Testis (tissue), 3 donors: ENCODE results near the gene CHST2. TPM values are rescaled to one million over a fixed set of nuclear protein-coding genes. Genes with fewer than 3 reads are reported as not detected.

Experiments used
- DNase-seq: peaks from one replicate; pipeline ENCODE4 v3.0.0-alpha.2; 2019
- H3K27ac ChIP-seq, 2 donors: fragments of 200-600 bp; sonication (generic); one replicate each; pipeline ENCODE4 v1.5.1; 2019
- H3K27me3 ChIP-seq: fragments of 200-600 bp; sonication (generic); one replicate; pipeline ENCODE4 v1.5.1; 2019
- H3K36me3 ChIP-seq: fragments of 200-600 bp; sonication (generic); one replicate; pipeline ENCODE4 v1.5.1; 2017; ENCODE audit warnings: low read depth; ENCODE audit errors: missing control alignments
- H3K4me1 ChIP-seq: fragments of 200-600 bp; sonication (generic); one replicate; pipeline ENCODE4 v1.5.1; 2019
- H3K4me3 ChIP-seq, 2 donors: fragments of 200-600 bp; sonication (generic); one replicate each; pipeline ENCODE4 v1.5.1; 2017 to 2019
- H3K9me3 ChIP-seq: fragments of 200-600 bp; sonication (generic); one replicate; pipeline ENCODE4 v1.5.1; 2017
- CTCF ChIP-seq, 3 experiments: fragments of 450-650 bp in 2 of 3; fragments of 200-600 bp in 1 of 3; sonication (generic) in 1 of 3; IDR thresholded peaks; one replicate each; pipeline ENCODE4 v1.5.1; 2016 to 2019; ENCODE audit warnings: antibody characterized with exemption in 3 of 3, mild to moderate bottlenecking in 2 of 3, moderate library complexity in 1 of 3
- POLR2A ChIP-seq: fragments of 450-650 bp; IDR thresholded peaks from one replicate; pipeline ENCODE4 v1.6.1; 2017; ENCODE audit warnings: antibody characterized with exemption, mild to moderate bottlenecking, moderate library complexity
- WGBS, 2 donors: methylation state at CpG; one replicate each; pipeline ENCODE4 v1.1.5; 2018; 5-methylcytosine and 5-hydroxymethylcytosine counted together
- intact Hi-C: fragments of 100-400 bp; cut with DNase I; formaldehyde crosslinking; loops from one replicate; pipeline ENCODE4 v1.15.1; 2023; ENCODE audit warnings: low total_unique reads
- polyA plus RNA-seq: library from polyadenylated mRNA; stranded (reverse); fragments of 350-450 nt; fragmentation: Illumina TruSeq; extraction: RNeasy Lipid Tissue Mini Kit (QIAGEN cat#74804); gene quantifications from one replicate; pipeline ENCODE4 v1.2.3, GENCODE V29; 2014; ENCODE audit warnings: low read depth, low replicate concordance; ENCODE audit not compliant: insufficient read depth
- total RNA-seq, 2 donors: library from RNA; depleted of rRNA; stranded (reverse); fragments of >200 nt; gene quantifications; one replicate each; pipeline ENCODE4 v1.2.3, GENCODE V29; 2016

Gene CHST2
- total and polyA plus RNA-seq, 3 donors from 2014 or later = 3.7 to 7.5 (median 6.8) TPM

GRCh38 chr3:143099210-143099609 lies 20.4 kb upstream of the CHST2 start:
- Histone ChIP-seq H3K27me3 (no peaks in the 10 kb centered on the region), H3K27ac (no peak overlapping the region), H3K36me3 (no peaks in the 10 kb centered on the region), H3K9me3 (no peaks in the 10 kb centered on the region), H3K4me1 (no peaks in the 10 kb centered on the region), H3K4me3 (no peak overlapping the region)
- intact Hi-C loops = no loop called here
- TF ChIP-seq POLR2A = no peak
- no peak for DNase-seq
- WGBS, 2 donors = 57 to 72% methylated on average over 3 of the region's 3 CpGs

GRCh38 chr3:143099690-143100089 lies 19.9 kb upstream of the CHST2 start:
- H3K4me1 ChIP-seq = no peaks in the 10 kb centered on the region

GRCh38 chr3:143100451-143100850 lies 19.1 kb upstream of the CHST2 start:
- Histone ChIP-seq H3K4me1 (no peaks in the 10 kb centered on the region), H3K4me3 (no peak overlapping the region), H3K9me3 (no peaks in the 10 kb centered on the region), H3K27me3 (no peaks in the 10 kb centered on the region), H3K27ac (no peak overlapping the region), H3K36me3 (no peaks in the 10 kb centered on the region)
- intact Hi-C loops = no loop called here
- TF ChIP-seq POLR2A (no peak), CTCF (IDR thresholded peaks at IDR 0.05) (no peak)
- DNase-seq = no peak
- WGBS, 2 donors = 82 to 92% methylated on average over 6 of the region's 6 CpGs

More at GRCh38 chr3:143099690-143100089, 19.9 kb upstream of the CHST2 start:
- no peak overlapping the region for H3K4me3 ChIP-seq
- intact Hi-C loops = no loop called here
- no peaks in the 10 kb centered on the region for H3K36me3 ChIP-seq
- H3K9me3 ChIP-seq = no peaks in the 10 kb centered on the region
- H3K27me3 ChIP-seq = no peaks in the 10 kb centered on the region
- no peak for DNase-seq
- H3K27ac ChIP-seq = no peak overlapping the region
- WGBS, 2 donors = 50 to 52% methylated on average over 2 of the region's 2 CpGs
- no peak for TF ChIP-seq CTCF (IDR thresholded peaks at IDR 0.05)
- TF ChIP-seq POLR2A = no peak

GRCh38 chr3:143101792-143102381 lies 17.7 kb upstream of the CHST2 start:
- Histone ChIP-seq H3K27me3 (no peaks in the 10 kb centered on the region), H3K36me3 (no peaks in the 10 kb centered on the region), H3K4me1 (no peaks in the 10 kb centered on the region), H3K27ac (no peak overlapping the region), H3K9me3 (no peaks in the 10 kb centered on the region), H3K4me3 (no peak overlapping the region)
- no peak for DNase-seq
- WGBS, 2 donors = 90% methylated on average over 7 of the region's 7 CpGs
- TF ChIP-seq CTCF (IDR thresholded peaks at IDR 0.05) (no peak), POLR2A (no peak)
- intact Hi-C loops = no loop called here

- Histone ChIP-seq H3K27ac (no peak overlapping the region), H3K9me3 (no peaks in the 10 kb centered on the region), H3K27me3 (no peaks in the 10 kb centered on the region), H3K36me3 (no peaks in the 10 kb centered on the region), H3K4me1 (no peaks in the 10 kb centered on the region), H3K4me3 (no peak overlapping the region)
- TF ChIP-seq POLR2A (no peak), CTCF (IDR thresholded peaks at IDR 0.05) (no peak)
- 83 to 89% methylated on average over 2 of the region's 2 CpGs for WGBS, 2 donors
- intact Hi-C loops = no loop called here
- no peak for DNase-seq
These were observed 15.9 kb upstream of the CHST2 start for GRCh38 chr3:143103652-143104051.
